IPS-20b (cell line): ENCODE measurements around the gene CEP170B.
"Not testable (repeated sequence)": the region's sequence is repeated elsewhere in the genome, so short reads cannot be mapped to it uniquely, and the experiment has no call there.

Source experiments
- H3K27ac ChIP-seq: one replicate; pipeline ENCODE4 v1.5.1; 2013; ENCODE audit warnings: low read length
- H3K27me3 ChIP-seq: 2 replicates; pipeline ENCODE4 v1.6.1; 2013; ENCODE audit warnings: mild to moderate bottlenecking, low read length, inconsistent platforms; ENCODE audit not compliant: insufficient read depth
- H3K36me3 ChIP-seq: 2 replicates; pipeline ENCODE4 v1.6.1; 2013; ENCODE audit warnings: low read depth, mild to moderate bottlenecking, inconsistent platforms, low read length, moderate library complexity; ENCODE audit not compliant: insufficient read depth
- H3K4me1 ChIP-seq: 2 replicates; pipeline ENCODE4 v1.6.1; 2013; ENCODE audit warnings: mild to moderate bottlenecking, control low read depth, inconsistent platforms, low read length, moderate library complexity; ENCODE audit not compliant: insufficient read depth
- H3K4me3 ChIP-seq: 2 replicates; pipeline ENCODE4 v1.5.1; 2013; ENCODE audit warnings: mild to moderate bottlenecking, low read length, inconsistent platforms
- H3K9ac ChIP-seq: 2 replicates; pipeline ENCODE4 v1.6.1; 2013; ENCODE audit warnings: low read depth, mild to moderate bottlenecking, inconsistent platforms, low read length, moderate library complexity
- H3K9me3 ChIP-seq: 2 replicates; pipeline ENCODE4 v1.6.1; 2013; ENCODE audit warnings: mild to moderate bottlenecking, low read depth, low read length, inconsistent platforms; ENCODE audit not compliant: insufficient read depth

The CEP170B gene

DNA sequence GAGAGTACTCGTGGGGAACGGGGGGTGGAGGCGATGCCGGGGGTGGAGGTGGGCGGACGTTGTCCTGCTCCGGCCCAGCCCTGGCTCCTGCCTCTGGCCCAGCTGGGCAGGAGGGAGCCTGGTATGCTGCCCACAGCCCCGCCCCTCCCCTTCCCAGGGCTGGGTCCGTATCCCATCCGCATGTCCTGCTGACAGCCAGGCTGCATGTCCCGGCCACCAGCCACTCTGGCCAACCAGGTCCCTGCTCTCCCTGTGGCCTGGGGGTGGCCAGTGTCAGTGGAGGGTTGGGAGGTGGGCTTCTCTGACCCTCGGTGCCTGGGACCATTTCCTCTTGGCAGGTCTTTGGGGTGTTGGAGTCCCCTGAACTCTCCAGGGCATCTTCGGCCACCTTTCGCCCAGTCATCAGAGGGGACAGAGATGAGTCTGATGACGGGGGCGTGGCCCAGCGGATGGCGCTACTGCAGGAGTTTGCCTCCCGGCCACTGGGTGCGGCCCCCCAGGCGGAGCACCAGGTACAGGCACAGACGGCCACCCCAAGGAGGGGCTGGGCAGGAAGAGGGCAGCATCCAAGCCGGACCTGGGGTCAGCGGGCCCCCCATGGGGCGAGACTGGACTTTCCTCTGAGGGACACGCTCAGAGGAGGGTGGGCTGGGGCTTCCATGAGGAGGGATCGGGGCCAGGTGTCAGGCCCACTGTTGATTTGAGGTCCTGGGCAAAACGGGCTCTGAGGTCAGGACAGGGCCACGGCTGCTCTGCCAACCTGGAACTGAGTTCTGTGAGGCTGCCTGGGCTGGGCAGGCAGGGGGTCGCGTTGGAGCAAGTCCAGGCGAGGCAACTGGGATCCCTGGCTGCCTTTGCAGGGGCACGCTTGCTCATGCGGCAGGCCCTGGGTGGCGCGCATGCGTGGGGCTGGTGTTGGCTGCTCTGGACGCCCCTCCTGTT is 20.2 kb downstream of the CEP170B start:
- Histone ChIP-seq H3K36me3 (peaks cover 5% of the 10 kb centered on the region; the same call in 1 of the 2 replicates), H3K9me3 (no peaks in the 10 kb centered on the region)

DNA sequence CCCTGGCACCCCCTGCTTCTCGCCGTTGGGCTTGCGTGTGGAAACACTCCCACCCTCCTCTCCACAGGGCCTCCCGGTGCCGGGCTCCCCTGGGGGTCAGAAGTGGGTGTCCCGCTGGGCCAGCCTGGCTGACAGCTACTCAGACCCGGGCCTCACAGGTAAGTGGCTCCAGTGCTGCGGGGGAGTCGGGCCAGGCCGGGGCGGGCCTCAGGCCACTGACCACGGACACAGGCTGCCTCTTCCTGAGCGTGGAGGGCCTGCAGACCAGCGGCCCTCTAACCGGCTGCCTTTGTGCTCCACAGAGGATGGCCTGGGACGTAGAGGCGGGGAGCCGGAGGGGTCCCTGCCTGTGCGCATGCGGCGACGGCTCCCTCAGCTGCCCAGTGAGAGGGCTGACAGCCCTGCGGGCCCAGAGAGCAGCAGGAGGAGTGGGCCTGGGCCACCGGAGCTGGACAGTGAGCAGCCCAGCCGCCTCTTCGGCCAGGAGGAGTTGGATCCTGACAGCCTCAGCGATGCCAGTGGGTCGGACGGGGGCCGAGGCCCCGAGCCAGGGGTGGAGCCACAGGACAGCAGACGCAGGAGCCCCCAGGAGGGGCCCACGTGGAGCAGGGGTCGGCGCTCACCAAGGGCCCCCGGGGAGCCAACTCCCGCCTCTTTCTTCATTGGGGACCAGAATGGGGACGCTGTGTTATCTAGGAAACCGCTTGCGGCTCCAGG is 21.1 kb downstream of the CEP170B start:
- Histone ChIP-seq H3K27ac (no peak overlapping the region), H3K27me3 (no peaks in the 10 kb centered on the region), H3K9me3 (no peaks in the 10 kb centered on the region), H3K9ac (no peak overlapping the region), H3K4me3 (no peak overlapping the region), H3K36me3 (no peaks in the 10 kb centered on the region), H3K4me1 (no peaks in the 10 kb centered on the region)

More for the DNA sequence above, 20.2 kb downstream of the CEP170B start:
- H3K27me3 ChIP-seq, result no peaks in the 10 kb centered on the region
- H3K27ac ChIP-seq, result no peak overlapping the region
- H3K4me1 ChIP-seq, result no peaks in the 10 kb centered on the region
- no peak overlapping the region for H3K9ac ChIP-seq
- H3K4me3 ChIP-seq, result no peak overlapping the region

DNA sequence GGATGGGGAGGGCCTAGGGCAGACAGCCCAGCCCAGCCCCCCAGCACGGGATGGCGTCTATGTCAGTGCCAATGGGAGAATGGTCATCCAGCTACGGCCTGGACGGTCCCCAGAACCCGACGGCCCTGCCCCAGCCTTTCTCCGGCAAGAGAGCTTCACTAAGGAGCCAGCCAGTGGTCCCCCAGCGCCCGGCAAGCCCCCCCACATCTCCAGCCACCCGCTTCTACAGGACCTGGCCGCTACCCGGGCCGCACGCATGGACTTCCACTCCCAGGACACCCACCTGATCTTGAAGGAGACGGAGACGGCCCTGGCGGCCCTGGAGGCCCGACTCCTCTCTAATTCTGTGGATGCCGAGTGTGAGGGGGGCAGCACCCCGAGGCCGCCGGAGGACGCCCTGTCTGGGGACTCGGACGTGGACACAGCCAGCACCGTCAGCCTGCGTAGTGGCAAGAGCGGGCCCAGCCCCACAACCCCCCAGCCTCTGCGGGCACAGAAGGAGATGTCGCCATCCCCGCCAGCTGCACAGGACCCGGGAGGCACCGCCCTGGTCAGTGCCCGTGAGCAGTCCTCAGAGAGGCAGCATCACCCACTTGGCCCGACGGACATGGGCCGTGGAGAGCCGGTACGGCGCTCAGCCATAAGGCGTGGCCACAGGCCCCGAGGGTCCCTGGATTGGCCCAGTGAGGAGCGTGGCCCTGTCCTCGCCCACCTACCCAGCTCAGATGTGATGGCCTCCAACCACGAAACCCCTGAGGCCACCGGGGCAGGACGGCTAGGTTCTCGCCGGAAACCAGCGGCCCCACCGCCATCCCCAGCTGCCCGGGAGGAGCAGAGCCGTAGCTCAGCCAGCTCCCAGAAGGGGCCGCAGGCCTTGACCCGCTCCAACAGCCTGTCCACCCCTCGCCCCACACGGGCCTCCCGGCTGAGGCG is 21.9 kb downstream of the CEP170B start:
- H3K27me3 ChIP-seq, result no peaks in the 10 kb centered on the region
- H3K9me3 ChIP-seq, result no peaks in the 10 kb centered on the region
- H3K4me1 ChIP-seq, result no peaks in the 10 kb centered on the region
- no peak overlapping the region for H3K27ac ChIP-seq
- H3K9ac ChIP-seq, result no peak overlapping the region
- H3K36me3 ChIP-seq, result no peaks in the 10 kb centered on the region
- no peak overlapping the region for H3K4me3 ChIP-seq

DNA sequence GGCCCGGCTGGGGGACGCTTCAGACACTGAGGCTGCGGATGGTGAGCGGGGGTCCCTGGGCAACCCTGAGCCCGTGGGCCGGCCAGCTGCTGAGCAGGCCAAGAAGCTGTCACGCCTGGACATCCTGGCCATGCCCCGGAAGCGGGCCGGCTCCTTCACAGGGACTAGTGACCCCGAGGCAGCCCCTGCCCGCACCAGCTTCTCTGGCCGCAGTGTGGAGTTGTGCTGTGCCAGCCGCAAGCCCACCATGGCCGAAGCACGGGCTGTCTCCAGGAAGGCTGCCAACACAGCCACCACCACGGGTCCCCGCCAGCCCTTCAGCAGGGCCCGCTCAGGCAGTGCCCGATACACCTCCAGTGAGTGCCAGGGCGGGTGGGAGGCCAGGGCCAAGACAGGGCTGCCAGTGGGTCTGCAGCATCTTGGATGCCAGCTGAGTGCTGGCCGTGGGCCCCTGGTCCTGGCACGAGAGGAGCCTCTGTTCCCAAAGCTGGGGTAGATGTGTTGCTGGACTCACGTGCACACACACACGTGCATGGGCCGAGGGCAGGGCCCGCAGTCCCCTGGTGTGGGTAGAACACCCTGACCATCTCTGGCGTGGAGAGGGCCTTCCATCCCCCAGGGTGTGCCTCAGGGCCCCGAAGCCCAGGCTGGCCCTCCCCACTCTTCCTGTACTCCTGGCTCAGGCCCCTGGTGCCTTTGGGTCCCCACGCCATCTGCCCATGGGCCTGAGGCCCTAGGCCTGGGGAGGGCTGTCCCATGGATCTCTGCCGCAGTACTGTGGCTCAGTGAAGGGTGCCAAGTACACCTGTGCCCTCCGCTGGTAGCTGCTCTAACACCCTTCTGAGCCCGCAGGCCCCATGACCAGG is 22.8 kb downstream of the CEP170B start:
- no peaks in the 10 kb centered on the region for H3K9me3 ChIP-seq
- no peak overlapping the region for H3K9ac ChIP-seq
- no peak overlapping the region for H3K4me3 ChIP-seq
- H3K27ac ChIP-seq, result no peak overlapping the region
- no peaks in the 10 kb centered on the region for H3K36me3 ChIP-seq
- no peaks in the 10 kb centered on the region for H3K4me1 ChIP-seq
- no peaks in the 10 kb centered on the region for H3K27me3 ChIP-seq

DNA sequence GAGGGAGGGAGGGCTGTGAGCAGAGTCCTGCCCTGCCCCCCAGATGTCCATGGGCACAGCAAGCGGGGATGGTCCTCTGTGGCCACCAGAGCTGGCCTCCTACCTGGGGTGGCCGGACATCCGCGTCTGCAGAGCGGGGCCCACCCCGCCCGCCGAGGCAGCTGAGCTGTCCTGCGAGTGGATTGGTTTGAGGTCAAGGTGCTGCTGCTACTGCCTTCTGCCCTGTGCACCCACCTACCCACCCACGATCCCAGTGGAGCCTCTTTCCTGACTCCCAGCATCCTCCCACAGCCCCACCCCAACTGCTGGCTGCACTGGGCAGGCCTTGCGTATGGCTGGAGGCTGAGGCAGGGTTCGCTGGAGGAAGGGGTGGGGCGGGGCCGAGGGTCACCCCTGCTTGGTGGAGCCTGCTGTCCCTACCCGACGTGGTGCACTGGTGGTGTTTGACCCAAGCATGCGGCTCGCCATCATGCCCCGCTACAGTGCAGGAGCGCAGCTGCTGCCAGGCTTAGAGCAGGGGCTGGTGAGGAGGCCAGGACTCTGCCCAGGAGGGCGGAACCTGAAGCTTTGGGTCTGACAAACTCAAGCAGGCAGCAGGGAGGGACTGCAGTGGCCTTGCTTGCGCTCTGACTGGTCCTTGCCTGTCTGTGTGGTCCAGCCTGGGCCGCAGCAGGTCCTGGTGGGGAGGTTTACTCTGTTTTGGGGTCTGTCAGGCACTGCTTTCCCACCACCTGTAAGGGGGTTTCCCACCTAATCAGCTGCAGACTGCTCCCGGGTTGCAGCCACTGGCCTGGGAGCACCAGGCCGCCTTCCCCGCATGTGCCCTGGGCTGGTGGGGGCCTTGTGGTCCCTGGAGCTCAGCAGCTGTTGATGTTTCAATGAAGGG is 23.7 kb downstream of the CEP170B start:
- H3K4me1 ChIP-seq, result no peaks in the 10 kb centered on the region
- H3K27ac ChIP-seq, result no peak overlapping the region
- no peak overlapping the region for H3K9ac ChIP-seq
- H3K4me3 ChIP-seq, result no peak overlapping the region
- no peaks in the 10 kb centered on the region for H3K9me3 ChIP-seq
- H3K27me3 ChIP-seq, result no peaks in the 10 kb centered on the region
- H3K36me3 ChIP-seq, result no peaks in the 10 kb centered on the region

DNA sequence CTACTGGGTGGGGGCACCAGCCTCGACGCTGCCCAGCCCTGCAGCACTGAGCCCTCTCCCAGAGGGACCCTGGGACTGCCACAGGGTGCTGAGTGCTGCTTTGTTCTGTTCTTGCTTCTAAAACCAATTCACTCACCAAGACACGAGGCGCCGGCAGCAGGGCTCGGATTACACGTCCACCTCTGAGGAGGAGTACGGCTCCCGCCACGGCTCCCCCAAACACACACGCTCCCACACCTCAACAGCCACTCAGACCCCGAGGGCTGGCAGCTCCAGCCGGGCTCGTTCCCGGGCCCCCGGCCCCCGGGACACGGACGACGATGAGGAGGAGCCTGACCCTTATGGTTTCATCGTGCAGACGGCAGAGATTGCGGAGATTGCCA is 24.3 kb downstream of the CEP170B start:
- H3K36me3 ChIP-seq, result no peaks in the 10 kb centered on the region
- no peaks in the 10 kb centered on the region for H3K4me1 ChIP-seq
- H3K4me3 ChIP-seq, result no peak overlapping the region
- H3K9me3 ChIP-seq, result no peaks in the 10 kb centered on the region
- H3K9ac ChIP-seq, result no peak overlapping the region
- H3K27me3 ChIP-seq, result no peaks in the 10 kb centered on the region
- no peak overlapping the region for H3K27ac ChIP-seq

DNA sequence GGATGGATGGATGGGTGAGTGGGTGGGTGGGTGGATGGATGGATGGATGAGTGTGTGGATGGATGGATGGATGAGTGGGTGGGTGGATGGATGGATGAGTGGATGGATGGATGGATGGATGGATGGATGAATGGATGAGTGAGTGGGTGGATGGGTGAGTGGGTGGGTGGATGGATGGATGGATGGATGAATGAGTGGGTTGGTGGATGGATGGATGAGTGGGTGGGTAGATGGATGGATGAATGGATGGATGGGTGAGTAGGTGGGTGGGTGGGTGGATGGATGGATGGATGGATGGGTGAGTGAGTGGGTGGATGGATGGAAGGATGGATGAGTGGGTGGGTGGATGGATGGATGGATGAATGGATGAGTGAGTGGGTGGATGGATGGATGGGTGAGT is 25.2 kb downstream of the CEP170B start:
- not testable (repeated sequence) for H3K27me3 ChIP-seq, H3K36me3 ChIP-seq

DNA sequence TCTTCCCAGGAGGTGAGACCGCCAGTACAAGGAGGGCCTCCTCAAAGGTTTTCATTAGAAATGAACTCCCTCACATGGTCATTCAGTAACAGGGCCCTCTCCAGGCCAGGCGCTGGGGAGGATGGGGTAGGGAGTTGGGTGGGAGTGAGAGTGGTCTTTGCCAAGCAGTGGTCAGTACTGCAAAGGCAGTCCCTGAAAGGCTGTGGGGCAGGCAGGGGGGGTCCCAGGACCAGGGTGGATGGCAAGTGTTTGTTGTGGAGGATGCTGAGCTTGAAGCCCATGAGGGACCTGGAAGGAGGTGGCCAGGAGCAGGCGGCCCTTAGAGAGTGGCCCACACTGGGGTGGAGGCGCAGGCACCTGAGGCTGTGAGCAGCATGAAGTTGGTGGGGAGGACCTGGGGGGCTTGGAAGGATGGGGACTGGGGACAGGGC is 26.1 kb downstream of the CEP170B start:
- H3K27ac ChIP-seq, result no peak overlapping the region
- no peaks in the 10 kb centered on the region for H3K9me3 ChIP-seq
- H3K4me1 ChIP-seq, result no peaks in the 10 kb centered on the region
- no peaks in the 10 kb centered on the region for H3K27me3 ChIP-seq
- H3K9ac ChIP-seq, result no peak overlapping the region
- no peaks in the 10 kb centered on the region for H3K36me3 ChIP-seq
- H3K4me3 ChIP-seq, result no peak overlapping the region

More for the DNA sequence above, 25.2 kb downstream of the CEP170B start:
- H3K27ac ChIP-seq, H3K4me1 ChIP-seq, H3K9me3 ChIP-seq, H3K9ac ChIP-seq, H3K4me3 ChIP-seq: not testable (repeated sequence)

DNA sequence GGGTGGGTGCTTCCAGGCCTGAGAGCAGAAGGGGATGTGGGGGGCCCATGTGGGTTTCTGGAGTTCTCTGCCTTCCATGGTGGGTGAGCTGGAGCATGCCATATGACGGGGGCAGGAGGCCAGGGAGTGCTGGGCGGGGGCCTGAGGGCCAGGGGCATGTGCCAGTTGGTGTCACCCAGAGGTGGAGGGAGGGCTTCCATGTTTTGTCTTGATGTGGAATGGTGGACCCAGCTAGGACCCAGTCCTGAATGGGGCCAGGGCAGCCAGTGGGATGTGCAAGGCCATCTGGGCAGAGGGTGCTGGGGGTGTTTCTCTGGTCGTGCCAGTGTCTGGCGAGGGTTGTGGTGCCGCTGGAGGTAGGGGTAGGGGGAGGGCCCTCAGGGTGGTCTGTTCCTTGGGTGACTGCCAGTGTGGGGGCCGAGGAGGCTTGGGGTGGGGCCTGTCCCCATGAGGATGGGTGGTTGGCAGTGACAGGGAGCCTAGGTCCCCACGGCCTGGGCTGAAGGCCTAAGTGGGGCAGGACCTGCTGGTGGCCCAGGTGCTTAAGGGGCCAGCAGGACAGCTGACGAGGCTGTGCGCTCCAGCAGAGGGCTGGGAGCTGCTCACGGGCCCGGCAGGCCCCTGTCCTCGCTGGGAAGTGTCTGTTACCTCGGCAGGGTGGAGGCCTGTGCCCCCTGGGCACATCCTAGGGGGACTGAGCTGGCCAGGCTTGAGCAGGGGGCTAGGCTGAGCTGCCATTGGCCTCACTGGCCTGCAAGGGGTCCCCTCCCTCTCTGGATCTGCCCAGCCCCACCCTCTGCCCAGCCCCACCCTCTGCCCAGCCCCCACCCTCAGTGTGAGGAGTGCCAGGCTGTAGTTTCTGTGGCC is 26.8 kb downstream of the CEP170B start:
- Histone ChIP-seq H3K4me3 (no peak overlapping the region), H3K27me3 (no peaks in the 10 kb centered on the region), H3K4me1 (no peaks in the 10 kb centered on the region)

More for the DNA sequence above, 26.8 kb downstream of the CEP170B start:
- no peak overlapping the region for H3K27ac ChIP-seq
- no peaks in the 10 kb centered on the region for H3K9me3 ChIP-seq
- no peaks in the 10 kb centered on the region for H3K36me3 ChIP-seq
- H3K9ac ChIP-seq, result no peak overlapping the region
